GM23338 (cell line): ENCODE measurements around the gene ZBTB9.

Experiments
- CTCF ChIP-seq, 2 experiments: fragments of 200-600 bp in 1 of 2; sonication (generic) in 1 of 2; conservative IDR thresholded peaks; 2 replicates each; pipeline versions ENCODE4 v1.5.1 to v1.6.1; 2016 to 2017; ENCODE audit warnings: antibody characterized with exemption in 2 of 2, low read depth in 2 of 2, mild to moderate bottlenecking in 2 of 2, moderate library complexity in 1 of 2
- EZH2 ChIP-seq: fragments of 200-600 bp; sonication (generic); IDR thresholded peaks from one replicate; pipeline ENCODE4 v1.8.0; 2017; ENCODE audit warnings: antibody characterized with exemption, mild to moderate bottlenecking, low read depth; ENCODE audit not compliant: unreplicated experiment
- EZH2phosphoT487 ChIP-seq: fragments of 200-600 bp; sonication (generic); IDR thresholded peaks from one replicate; pipeline ENCODE4 v1.8.1; 2018; ENCODE audit warnings: antibody characterized with exemption; ENCODE audit not compliant: unreplicated experiment
- JUNB ChIP-seq: IDR thresholded peaks from one replicate; pipeline ENCODE4 v1.6.1; 2016; ENCODE audit warnings: antibody characterized with exemption; ENCODE audit not compliant: unreplicated experiment
- POLR2AphosphoS5 ChIP-seq: IDR thresholded peaks from 2 replicates; pipeline ENCODE4 v1.6.1; 2016; ENCODE audit warnings: antibody characterized with exemption, low read depth
- REST ChIP-seq: IDR thresholded peaks from one replicate; pipeline ENCODE4 v1.6.1; 2018; ENCODE audit warnings: antibody characterized with exemption; ENCODE audit not compliant: unreplicated experiment
- STAT1 ChIP-seq: IDR thresholded peaks from one replicate; pipeline ENCODE4 v1.6.1; 2016; ENCODE audit warnings: antibody characterized with exemption; ENCODE audit not compliant: unreplicated experiment

GRCh38 chr6:33421344-33421643, 33.1 kb upstream of the ZBTB9 start:
- no peak for TF ChIP-seq POLR2AphosphoS5
- no peak for TF ChIP-seq CTCF (conservative IDR thresholded peaks at IDR 0.05; ENCODE audit: low read depth in 2 of 2)
- TF ChIP-seq EZH2phosphoT487 = no peak
- TF ChIP-seq EZH2 = no peak
- TF ChIP-seq JUNB = no peak
- TF ChIP-seq REST = no peak
- no peak for TF ChIP-seq STAT1
